ENCODE data around the gene CFAP45. TPM values are rescaled to one million over a fixed set of nuclear protein-coding genes. Genes with fewer than 3 reads are reported as not detected.

Gene CFAP45
- total and polyA plus RNA-seq, 8 donors: 0.16 to 1.5 (median 0.44) TPM; not detected in 2

DNA sequence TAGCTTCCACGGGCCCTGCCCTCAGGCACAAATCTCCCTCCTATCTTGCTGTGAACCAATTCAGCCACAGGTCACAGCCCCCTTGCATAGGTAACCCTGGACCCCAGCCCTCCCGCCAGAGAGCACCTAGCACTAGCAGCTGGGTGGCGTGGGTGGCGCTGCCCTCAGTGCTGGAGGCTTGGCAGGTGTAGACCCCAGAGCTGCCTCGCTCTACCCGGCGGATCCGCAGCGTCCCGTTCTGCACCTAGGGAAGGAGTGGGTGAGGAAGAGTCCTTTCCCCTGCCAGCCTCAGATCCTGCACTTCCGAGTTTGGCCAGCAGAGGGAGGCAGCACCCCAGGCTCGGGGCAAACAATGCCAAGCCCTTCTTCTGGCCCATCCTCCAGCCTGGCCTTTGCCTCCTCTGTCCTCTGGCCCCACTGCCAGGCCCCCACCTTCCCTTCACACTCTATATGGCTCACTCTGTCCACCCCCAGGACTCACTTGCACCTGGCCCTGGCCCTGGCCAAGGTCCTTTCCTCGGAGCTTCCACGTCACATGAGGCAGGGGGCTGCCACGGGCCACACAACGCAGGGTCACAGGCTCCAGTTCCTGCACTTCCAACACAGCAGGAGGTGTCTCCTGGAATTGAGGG is 36.4 kb upstream of the CFAP45 start:
- TF ChIP-seq, protein P1, sequence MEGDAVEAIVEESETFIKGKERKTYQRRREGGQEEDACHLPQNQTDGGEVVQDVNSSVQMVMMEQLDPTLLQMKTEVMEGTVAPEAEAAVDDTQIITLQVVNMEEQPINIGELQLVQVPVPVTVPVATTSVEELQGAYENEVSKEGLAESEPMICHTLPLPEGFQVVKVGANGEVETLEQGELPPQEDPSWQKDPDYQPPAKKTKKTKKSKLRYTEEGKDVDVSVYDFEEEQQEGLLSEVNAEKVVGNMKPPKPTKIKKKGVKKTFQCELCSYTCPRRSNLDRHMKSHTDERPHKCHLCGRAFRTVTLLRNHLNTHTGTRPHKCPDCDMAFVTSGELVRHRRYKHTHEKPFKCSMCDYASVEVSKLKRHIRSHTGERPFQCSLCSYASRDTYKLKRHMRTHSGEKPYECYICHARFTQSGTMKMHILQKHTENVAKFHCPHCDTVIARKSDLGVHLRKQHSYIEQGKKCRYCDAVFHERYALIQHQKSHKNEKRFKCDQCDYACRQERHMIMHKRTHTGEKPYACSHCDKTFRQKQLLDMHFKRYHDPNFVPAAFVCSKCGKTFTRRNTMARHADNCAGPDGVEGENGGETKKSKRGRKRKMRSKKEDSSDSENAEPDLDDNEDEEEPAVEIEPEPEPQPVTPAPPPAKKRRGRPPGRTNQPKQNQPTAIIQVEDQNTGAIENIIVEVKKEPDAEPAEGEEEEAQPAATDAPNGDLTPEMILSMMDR (IDR thresholded peaks at IDR 0.05): peak; percentile 92 to 99 (median 95)
- DNase-seq (peak; percentile 59 to 96 (median 86)), FAIRE-seq (no peak), ATAC-seq (peak; percentile 78 to 95 (median 90))
- WGBS, 2 donors: 27 to 29% methylated on average over 15 to 16 of the region's 16 CpGs
- no peak overlapping the region for H3K27ac ChIP-seq
- H3K36me3 ChIP-seq: no peaks in the 10 kb centered on the region
- no peak overlapping the region for H3K4me3 ChIP-seq
- H3K27me3 ChIP-seq: no peaks in the 10 kb centered on the region
- no peaks in the 10 kb centered on the region for H3K4me1 ChIP-seq
- no peaks in the 10 kb centered on the region for H3K9me3 ChIP-seq
- intact Hi-C loops (cut with DNase I): loop anchor here in 2 of 3 donors (2.0 to 5.0 kb wide), 2 partner anchors 66 to 70 kb away; no protein-coding TSS in a partner anchor

DNA sequence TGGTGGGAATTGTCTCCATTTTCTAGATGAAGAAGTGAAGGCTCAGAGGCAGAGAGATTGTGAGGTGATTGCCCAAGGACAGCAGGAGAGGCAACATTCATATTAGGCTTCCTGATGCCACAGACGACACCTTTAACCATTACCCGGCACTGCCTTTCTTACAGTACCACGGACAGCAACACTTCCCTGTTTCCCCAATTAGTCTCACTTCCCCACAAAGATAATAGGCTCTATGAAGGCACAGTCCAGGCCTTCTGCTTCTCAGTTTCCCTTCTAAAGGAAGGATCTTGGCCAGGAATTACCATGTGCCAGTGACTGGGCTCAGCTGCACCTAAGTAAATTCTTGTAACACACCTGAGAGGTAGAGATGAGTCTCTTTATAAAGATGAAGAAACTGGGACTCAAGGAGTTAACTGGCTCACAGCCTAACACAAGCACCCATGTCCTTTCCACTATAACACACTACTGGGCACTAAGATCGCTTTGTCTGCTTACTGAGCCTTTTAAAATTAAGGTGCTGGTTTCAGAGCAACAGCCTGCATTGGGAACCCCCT is 35.8 kb upstream of the CFAP45 start:
- ATAC-seq: peak in 2 of 4 donors; percentile 22 to 44
- intact Hi-C loops (cut with DNase I): loop anchor here in 2 of 3 donors (2.0 to 5.0 kb wide), 2 partner anchors 67 to 71 kb away; no protein-coding TSS in a partner anchor
- H3K27me3 ChIP-seq: no peaks in the 10 kb centered on the region
- DNase-seq: no peak
- FAIRE-seq: no peak
- no peak overlapping the region for H3K27ac ChIP-seq
- TF ChIP-seq, protein P1 (IDR thresholded peaks at IDR 0.05): no peak
- WGBS, 2 donors: 82 to 87% methylated on average over 4 of the region's 4 CpGs
- no peak overlapping the region for H3K4me3 ChIP-seq
- H3K36me3 ChIP-seq: no peaks in the 10 kb centered on the region
- H3K4me1 ChIP-seq: no peaks in the 10 kb centered on the region
- H3K9me3 ChIP-seq: no peaks in the 10 kb centered on the region

DNA sequence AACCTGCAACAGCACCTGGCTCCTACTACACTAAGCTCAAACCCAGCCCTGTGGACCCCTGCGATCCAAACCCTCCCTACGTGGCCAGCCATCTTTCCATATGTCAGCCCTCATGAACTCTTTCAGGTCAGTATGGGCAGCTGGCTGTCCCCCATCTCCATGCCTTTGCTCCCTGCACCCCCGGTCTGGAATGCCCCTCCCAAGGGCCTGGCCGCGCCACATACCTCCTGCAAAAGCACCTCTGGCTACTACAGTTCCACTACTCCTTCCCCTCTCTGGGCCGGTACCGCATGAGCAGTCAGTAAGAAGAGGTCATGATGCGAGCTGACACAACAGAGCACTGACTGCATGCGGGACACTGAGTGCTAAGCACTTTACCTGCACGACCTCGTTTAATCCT is 35.3 kb upstream of the CFAP45 start:
- FAIRE-seq: no peak
- Histone ChIP-seq H3K9me3 (no peaks in the 10 kb centered on the region), H3K4me1 (no peaks in the 10 kb centered on the region), H3K36me3 (no peaks in the 10 kb centered on the region), H3K4me3 (no peak overlapping the region), H3K27ac (no peak overlapping the region), H3K27me3 (no peaks in the 10 kb centered on the region)
- ATAC-seq: no peak
- intact Hi-C loops (cut with DNase I): loop anchor here in 1 of 3 donors (5.0 kb wide), 1 partner anchor 67 kb away; no protein-coding TSS in a partner anchor
- TF ChIP-seq, protein P1 (IDR thresholded peaks at IDR 0.05): no peak
- DNase-seq: peak in 2 of 6 donors; percentile 46 to 58
- WGBS, 2 donors: 82 to 92% methylated on average over 11 of the region's 11 CpGs

DNA sequence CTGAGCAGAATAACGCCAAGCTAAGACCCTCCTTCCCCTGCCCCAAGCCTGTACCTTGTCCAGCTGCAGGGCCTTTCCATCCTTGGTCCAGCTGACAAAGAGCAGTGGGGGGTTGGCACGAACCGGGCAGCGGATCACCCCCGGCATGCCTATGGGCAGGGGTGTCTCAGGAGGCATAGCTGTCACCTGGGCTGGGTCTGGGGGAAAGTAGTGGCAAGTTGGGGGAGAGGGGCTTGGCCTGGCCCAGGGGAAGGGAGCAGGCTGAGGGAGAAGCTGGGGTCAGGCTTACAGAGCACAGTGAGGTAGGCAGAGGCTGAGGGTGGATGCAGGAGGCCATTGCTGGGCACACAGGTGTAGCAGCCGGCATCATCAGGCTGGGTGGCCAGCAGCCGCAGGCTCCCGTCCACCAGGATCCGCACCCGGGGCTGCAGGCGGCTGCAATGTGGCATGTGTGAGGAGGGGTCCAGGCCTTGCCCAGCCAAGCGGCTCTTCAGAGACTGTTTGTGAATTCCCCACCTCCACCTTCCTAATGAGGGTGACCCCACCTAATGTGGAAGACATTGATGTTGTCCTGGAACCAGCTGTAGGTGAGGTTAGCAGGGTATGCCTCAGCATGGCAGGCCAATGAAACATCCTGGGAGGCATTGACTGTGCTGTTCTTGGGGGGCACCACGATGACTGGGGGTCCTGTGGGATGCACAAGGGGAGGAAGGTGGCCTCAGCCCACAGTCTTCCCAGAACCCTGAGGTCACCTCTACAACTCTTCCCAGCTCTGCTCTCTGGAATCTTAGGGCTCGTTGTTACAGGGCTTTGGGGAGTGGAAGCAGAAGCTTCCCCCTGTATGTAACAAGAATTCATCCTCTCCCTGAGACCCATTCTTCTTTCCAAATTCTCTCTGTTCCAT is 34.4 kb upstream of the CFAP45 start:
- Histone ChIP-seq H3K4me1 (no peaks in the 10 kb centered on the region), H3K27ac (no peak overlapping the region), H3K4me3 (no peak overlapping the region), H3K27me3 (no peaks in the 10 kb centered on the region), H3K9me3 (no peaks in the 10 kb centered on the region), H3K36me3 (no peaks in the 10 kb centered on the region)
- intact Hi-C loops (cut with DNase I): loop anchor here in 1 of 3 donors (5.0 kb wide), 1 partner anchor 68 kb away; no protein-coding TSS in a partner anchor
- TF ChIP-seq, protein P1 (IDR thresholded peaks at IDR 0.05): no peak
- WGBS, 2 donors: 82 to 86% methylated on average over 14 of the region's 14 CpGs
- no peak for FAIRE-seq
- no peak for ATAC-seq
- peak in 2 of 6 donors; percentile 51 to 57 for DNase-seq
